HEK293T (cell line): Measurements from ENCODE around the gene PLEKHG2.

Source experiments
- CTCF ChIA-PET: fragments of 350-600 bp; formaldehyde crosslinking; extraction: SDS; loops from one replicate; lab custom pipeline; 2021; ENCODE audit warnings: antibody characterized with exemption, inconsistent platforms; lab: Yijun Ruan, JAX
- POLR2A ChIA-PET: fragments of 350-600 bp; formaldehyde crosslinking; extraction: SDS; loops from one replicate; lab custom pipeline; 2020; ENCODE audit warnings: antibody characterized with exemption, inconsistent platforms; lab: Yijun Ruan, JAX
- DNase-seq: peaks from one replicate; pipeline ENCODE4 v3.0.0; 2012; ENCODE audit warnings: mixed read lengths; ENCODE audit errors: extremely low spot score
- ARNT ChIP-seq: fragments of 450-650 bp; IDR thresholded peaks from 2 replicates; pipeline ENCODE4 v1.6.1; 2017; ENCODE audit warnings: mild to moderate bottlenecking
- BHLHE40 ChIP-seq: fragments of 450-650 bp; IDR thresholded peaks from 2 replicates; pipeline ENCODE4 v1.6.1; 2016; ENCODE audit warnings: mild to moderate bottlenecking, moderate library complexity, borderline replicate concordance
- CTBP1 ChIP-seq: fragments of 450-650 bp; IDR thresholded peaks from 2 replicates; pipeline ENCODE4 v1.6.1; 2016; ENCODE audit warnings: borderline replicate concordance
- ELF4 ChIP-seq: fragments of 450-650 bp; IDR thresholded peaks from 2 replicates; pipeline ENCODE4 v1.6.1; 2017; ENCODE audit warnings: antibody characterized with exemption
- FOXA1 ChIP-seq: fragments of 450-650 bp; IDR thresholded peaks from 2 replicates; pipeline ENCODE4 v1.6.1; 2016; ENCODE audit warnings: mild to moderate bottlenecking
- FOXK2 ChIP-seq: fragments of 450-650 bp; IDR thresholded peaks from 2 replicates; pipeline ENCODE4 v1.6.1; 2016; ENCODE audit warnings: mild to moderate bottlenecking
- FOXM1 ChIP-seq: fragments of 450-650 bp; IDR thresholded peaks from 2 replicates; pipeline ENCODE4 v1.6.1; 2017; ENCODE audit warnings: mild to moderate bottlenecking, borderline replicate concordance
- HDGF ChIP-seq: fragments of 450-650 bp; IDR thresholded peaks from 2 replicates; pipeline ENCODE4 v1.6.1; 2017; ENCODE audit warnings: antibody characterized with exemption, borderline replicate concordance
- L3MBTL2 ChIP-seq: fragments of 450-650 bp; conservative IDR thresholded peaks from 2 replicates; pipeline ENCODE4 v1.6.1; 2016; ENCODE audit warnings: mild to moderate bottlenecking
- LEF1 ChIP-seq: fragments of 450-650 bp; IDR thresholded peaks from 2 replicates; pipeline ENCODE4 v1.6.1; 2017; ENCODE audit warnings: mild to moderate bottlenecking, borderline replicate concordance
- NFRKB ChIP-seq: fragments of 450-650 bp; IDR thresholded peaks from 2 replicates; pipeline ENCODE4 v1.6.1; 2016; ENCODE audit warnings: mild to moderate bottlenecking, moderate library complexity
- SP1 ChIP-seq: fragments of 450-650 bp; IDR thresholded peaks from 2 replicates; pipeline ENCODE4 v1.6.1; 2017
- SUZ12 ChIP-seq: fragments of 450-650 bp; IDR thresholded peaks from 2 replicates; pipeline ENCODE4 v1.6.1; 2016; ENCODE audit warnings: mild to moderate bottlenecking
- TARDBP ChIP-seq: fragments of 450-650 bp; IDR thresholded peaks from 2 replicates; pipeline ENCODE4 v1.6.1; 2016
- ZNF384 ChIP-seq: fragments of 450-650 bp; IDR thresholded peaks from 2 replicates; pipeline ENCODE4 v1.6.1; 2016
- TF ChIP-seq, protein P1 (sequence below): fragments of 450-650 bp; IDR thresholded peaks from 2 replicates; pipeline ENCODE4 v1.6.1; 2016

Gene PLEKHG2

GRCh38 chr19:39401549-39402345 is 10.7 kb upstream of the PLEKHG2 start:
- TF ChIP-seq BHLHE40 (no peak), CTBP1 (no peak), ZNF384 (no peak), L3MBTL2 (no peak), FOXA1 (no peak), ELF4 (no peak), FOXK2 (no peak), SUZ12 (no peak), NFRKB (no peak), HDGF (no peak), SP1 (no peak), TARDBP (no peak), ARNT (no peak), LEF1 (no peak), FOXM1 (no peak)
- TF ChIP-seq, protein P1, sequence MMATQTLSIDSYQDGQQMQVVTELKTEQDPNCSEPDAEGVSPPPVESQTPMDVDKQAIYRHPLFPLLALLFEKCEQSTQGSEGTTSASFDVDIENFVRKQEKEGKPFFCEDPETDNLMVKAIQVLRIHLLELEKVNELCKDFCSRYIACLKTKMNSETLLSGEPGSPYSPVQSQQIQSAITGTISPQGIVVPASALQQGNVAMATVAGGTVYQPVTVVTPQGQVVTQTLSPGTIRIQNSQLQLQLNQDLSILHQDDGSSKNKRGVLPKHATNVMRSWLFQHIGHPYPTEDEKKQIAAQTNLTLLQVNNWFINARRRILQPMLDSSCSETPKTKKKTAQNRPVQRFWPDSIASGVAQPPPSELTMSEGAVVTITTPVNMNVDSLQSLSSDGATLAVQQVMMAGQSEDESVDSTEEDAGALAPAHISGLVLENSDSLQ = no peak
- CTCF ChIA-PET = interaction anchor here (0.7 to 1.1 kb wide), 2 partner anchors 10 to 39 kb away, joined by 3 to 5 read pairs; partner anchors contain the start of gene PLEKHG2
- no peak for DNase-seq
- POLR2A ChIA-PET = interaction anchor here (0.6 to 10.0 kb wide), 4 partner anchors 10 to 34 kb away, joined by 3 to 54 read pairs (median 4); partner anchors contain the start of genes MED29, PAF1 and RPS16

GRCh38 chr19:39402346-39403300 is 9.8 kb upstream of the PLEKHG2 start:
- DNase-seq = no peak
- CTCF ChIA-PET = no interaction called here
- TF ChIP-seq ARNT (no peak), L3MBTL2 (peak; percentile 90), NFRKB (no peak), ELF4 (peak; percentile 36; the same call in 1 of the 2 replicates), HDGF (0 out of 2 replicates have a peak, but pooled peaks have one; percentile 40)
- POLR2A ChIA-PET = interaction anchor here (0.6 to 10.0 kb wide), 3 partner anchors 9 to 33 kb away, joined by 3 to 54 read pairs (median 4); partner anchors contain the start of genes MED29, PAF1 and RPS16

- ChIA-PET CTCF (interaction anchor here (0.6 kb wide), 1 partner anchor 427 kb away, joined by 3 read pairs; no protein-coding TSS in a partner anchor), POLR2A (interaction anchor here (1.7 to 10.0 kb wide), 2 partner anchors 13 to 32 kb away, joined by 10 to 54 read pairs; partner anchors contain the start of genes MED29, PAF1 and RPS16)
- DNase-seq = no peak
- no peak for TF ChIP-seq FOXM1
Observed at GRCh38 chr19:39403331-39404312, 8.8 kb upstream of the PLEKHG2 start.

- no peak for DNase-seq
- POLR2A ChIA-PET = interaction anchor here (0.6 to 10.0 kb wide), 2 partner anchors 30 to 169 kb away, joined by 4 to 54 read pairs; partner anchors contain the start of gene RPS16
- CTCF ChIA-PET = no interaction called here
- no peak for TF ChIP-seq HDGF
Observed at GRCh38 chr19:39405261-39405957, 7.1 kb upstream of the PLEKHG2 start.

GRCh38 chr19:39405958-39406655 is 6.4 kb upstream of the PLEKHG2 start:
- ChIA-PET POLR2A (interaction anchor here (1.1 to 10.0 kb wide), 2 partner anchors 15 to 29 kb away, joined by 3 to 54 read pairs; partner anchors contain the start of genes MED29, PAF1 and RPS16), CTCF (no interaction called here)
- TF ChIP-seq TARDBP (no peak), SUZ12 (no peak), HDGF (no peak), ZNF384 (no peak), BHLHE40 (no peak)
- DNase-seq = no peak
